NCI-H1436 treated with DMSO at 0.1 percent for 48 hours (cell line): ENCODE measurements around the gene CPA3.

ENCODE experiments used
- DNase-seq: peaks from one replicate; lab custom pipeline; 2025; lab: John Stamatoyannopoulos, UW

Gene CPA3

DNA sequence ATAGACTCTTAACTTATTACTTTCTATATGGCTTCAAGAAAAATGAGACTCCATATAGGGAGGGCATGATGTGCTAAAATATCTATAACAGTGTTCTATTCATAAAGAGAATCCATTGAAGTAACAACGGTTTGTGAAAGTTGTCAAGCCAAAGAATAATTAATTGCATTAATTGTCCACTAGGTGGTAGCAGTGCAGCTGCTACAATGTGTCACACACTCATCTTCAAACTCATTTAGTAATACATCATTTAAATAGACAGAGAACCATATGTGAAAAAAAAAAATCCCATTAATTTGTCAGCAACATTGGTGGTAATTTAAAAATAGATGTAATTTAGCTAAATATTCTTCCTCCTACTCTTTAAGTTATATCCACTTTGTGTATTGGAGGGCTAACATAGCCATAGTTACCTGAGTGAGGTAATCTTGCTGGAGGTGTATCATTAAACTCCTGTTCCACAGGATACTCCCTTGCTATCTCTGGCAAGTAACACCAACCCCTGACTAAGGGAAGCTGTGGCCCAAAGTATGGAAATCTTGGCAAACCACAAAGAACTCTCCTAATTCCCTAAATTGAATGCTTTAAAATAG, 3.7 kb upstream of the CPA3 start:
- no peak for DNase-seq

- DNase-seq = no peak
Observed at GRCh38 chr3:148863297-148863696, 1.8 kb upstream of the CPA3 start.

DNA sequence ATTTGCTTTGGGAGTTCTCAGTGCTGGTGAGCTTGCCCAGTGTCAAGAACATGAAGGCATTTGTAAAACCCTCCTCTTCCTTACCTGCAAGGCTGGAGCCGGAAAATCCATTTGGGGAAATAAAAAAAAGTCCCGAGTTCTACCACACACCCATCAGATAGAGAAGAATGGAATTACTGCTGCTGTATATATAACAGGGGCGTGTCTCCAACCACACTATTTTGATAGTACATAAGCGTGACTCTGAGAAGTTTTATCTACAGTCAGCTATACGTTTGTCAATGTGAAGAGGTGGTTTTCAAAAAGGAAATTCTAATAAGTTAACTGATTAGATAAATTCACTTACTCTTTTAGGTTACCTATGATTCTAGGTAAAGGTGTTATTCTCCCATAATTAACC, 1.3 kb upstream of the CPA3 start:
- no peak for DNase-seq

- DNase-seq = no peak
Observed at GRCh38 chr3:148866261-148866660, 1.2 kb downstream of the CPA3 start.

GRCh38 chr3:148873270-148873927, 8.3 kb downstream of the CPA3 start:
- DNase-seq = no peak

GRCh38 chr3:148873977-148874376, 8.9 kb downstream of the CPA3 start:
- DNase-seq = no peak

GRCh38 chr3:148878095-148878494, 13.0 kb downstream of the CPA3 start:
- DNase-seq = no peak

- DNase-seq = no peak
Observed at GRCh38 chr3:148879256-148879655, 14.2 kb downstream of the CPA3 start.

DNA sequence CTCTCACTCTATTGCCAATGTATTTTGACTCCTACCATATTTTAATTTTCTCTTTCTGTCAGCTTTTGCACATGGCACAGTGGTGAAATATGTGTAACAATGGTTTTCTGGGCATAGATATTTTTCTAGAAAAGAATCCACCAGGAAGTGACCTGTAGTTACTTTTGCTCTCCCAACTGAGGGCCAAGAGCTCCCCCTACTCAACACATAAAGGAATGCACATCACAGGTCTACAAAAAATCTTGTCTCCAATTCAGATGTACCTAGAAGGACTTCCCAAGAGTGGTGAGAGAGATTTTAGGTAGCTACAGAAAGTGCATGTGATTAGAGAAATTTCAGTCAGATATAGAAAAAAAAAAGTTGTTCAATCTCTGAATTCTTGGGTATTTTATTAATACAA, 15.6 kb downstream of the CPA3 start:
- DNase-seq = no peak

- DNase-seq = no peak
Observed at GRCh38 chr3:148881286-148881685, 16.2 kb downstream of the CPA3 start.

DNA sequence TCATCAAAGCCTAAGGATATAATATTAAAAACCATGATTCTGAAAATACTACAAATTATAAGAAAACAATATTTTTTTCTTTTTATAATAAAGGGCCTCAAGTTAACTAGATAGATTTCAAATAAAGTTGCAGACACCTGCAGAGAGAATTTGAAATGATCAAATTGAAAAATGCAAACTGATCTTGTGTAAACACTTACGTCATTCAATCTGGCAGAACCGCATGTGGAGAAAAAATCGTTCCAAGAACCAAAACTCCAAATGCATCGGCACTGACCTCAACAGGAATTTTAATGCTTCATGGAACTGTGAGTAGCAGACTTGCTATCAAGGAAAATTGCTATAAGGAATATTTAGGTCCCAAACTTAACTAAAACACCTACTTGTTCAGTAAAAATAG, 17.2 kb downstream of the CPA3 start:
- no peak for DNase-seq

GRCh38 chr3:148883163-148883562, 18.1 kb downstream of the CPA3 start:
- no peak for DNase-seq

DNA sequence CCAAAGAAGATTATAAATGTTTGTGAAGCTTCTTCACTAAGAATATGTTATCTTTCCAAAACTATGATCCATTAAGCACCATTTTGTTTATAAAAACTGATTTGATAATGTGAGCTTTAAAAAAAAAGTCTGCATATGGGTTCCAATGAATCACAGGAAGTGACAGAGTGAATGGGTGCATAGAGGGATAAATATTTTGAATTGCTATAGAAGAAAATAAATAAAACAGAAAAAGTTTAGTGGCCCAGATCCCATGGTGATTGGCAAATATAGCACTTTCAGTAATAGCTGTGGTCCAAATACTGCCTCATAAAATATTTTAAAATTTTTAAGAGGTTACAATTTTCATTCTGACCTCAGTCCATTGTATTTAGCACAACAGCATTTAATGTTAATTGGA, 19.2 kb downstream of the CPA3 start:
- DNase-seq = no peak

GRCh38 chr3:148889828-148890227, 24.7 kb downstream of the CPA3 start:
- DNase-seq = no peak

- DNase-seq = no peak
Observed at GRCh38 chr3:148896062-148896461, 31.0 kb downstream of the CPA3 start.

- no peak for DNase-seq
Observed at GRCh38 chr3:148901987-148902791, 37.1 kb downstream of the CPA3 start.

GRCh38 chr3:148903022-148903442, 37.9 kb downstream of the CPA3 start:
- DNase-seq = no peak

DNA sequence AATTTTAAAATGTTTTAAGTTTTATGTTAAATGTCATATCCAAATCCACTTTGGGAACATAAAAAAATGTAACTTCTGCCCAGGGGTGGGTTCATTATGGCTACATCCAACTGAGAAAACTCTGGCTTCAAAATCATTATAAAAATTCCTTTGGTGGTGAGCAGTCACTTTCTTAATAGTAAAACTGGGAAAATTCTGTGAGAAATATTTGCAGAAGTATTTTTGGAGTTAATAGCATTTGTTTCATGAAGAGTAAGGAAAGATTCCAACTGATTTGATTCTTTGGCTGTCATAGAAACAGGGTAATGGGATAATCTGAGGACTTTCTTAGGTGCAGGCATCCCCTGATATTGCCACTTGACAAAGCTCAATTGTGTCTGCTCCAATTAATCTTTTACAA, 38.8 kb downstream of the CPA3 start:
- no peak for DNase-seq

DNA sequence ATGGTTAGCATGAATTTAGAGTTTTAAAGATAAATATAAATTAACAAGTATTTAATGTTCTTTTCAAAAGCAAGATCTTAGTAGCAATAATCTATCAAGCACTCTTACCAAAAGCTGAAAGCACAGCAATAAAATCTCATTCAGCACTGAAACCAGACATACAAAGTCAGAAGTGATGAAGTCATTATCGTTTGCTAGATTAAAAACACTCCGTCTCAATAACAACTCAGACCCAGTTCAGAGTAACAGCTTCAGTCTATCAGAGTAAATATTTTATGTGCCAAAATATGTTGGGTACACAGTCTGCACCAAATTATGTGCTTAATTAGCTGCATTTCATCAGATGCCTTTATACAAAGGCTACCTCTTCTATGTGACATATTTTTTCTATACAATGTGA, 41.6 kb downstream of the CPA3 start:
- DNase-seq = no peak

GRCh38 chr3:148911173-148911572, 46.1 kb downstream of the CPA3 start:
- no peak for DNase-seq

DNA sequence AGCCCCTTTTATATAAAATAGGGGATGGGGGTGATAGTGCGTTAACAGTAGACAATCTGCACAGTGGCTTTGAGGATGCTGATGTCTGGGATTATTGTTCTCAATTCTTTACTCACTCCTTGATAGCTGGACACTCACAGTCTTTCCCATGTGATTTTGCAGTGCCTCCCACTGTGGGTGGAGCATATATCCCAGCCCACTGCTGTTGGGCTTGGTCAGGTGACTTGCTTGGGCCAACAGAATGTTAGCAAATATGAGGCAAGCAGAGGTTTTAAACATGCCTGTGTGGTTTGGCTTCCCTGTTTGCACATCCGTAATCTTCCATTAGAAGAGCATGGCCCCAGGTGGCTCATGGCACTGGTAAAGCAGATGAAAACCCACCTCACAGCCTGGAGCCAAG, 46.5 kb downstream of the CPA3 start:
- DNase-seq = no peak

- DNase-seq = no peak
Observed at GRCh38 chr3:148914936-148915690, 50.0 kb downstream of the CPA3 start.

- DNase-seq = no peak
Observed at GRCh38 chr3:148916132-148916531, 51.0 kb downstream of the CPA3 start.
